HG03442 (cell line): Measurements from ENCODE around the gene VSTM4.

Source experiments
- ATAC-seq: cut with Tn5 transposase; IDR thresholded peaks from one replicate; pipeline ENCODE4 v1.9.1; 2021; ENCODE audit warnings: mild to moderate bottlenecking, moderate library complexity; ENCODE audit not compliant: unreplicated experiment

Gene VSTM4

GRCh38 chr10:49010295-49010694 lies 105.0 kb downstream of the VSTM4 start:
- ATAC-seq, result no peak

DNA sequence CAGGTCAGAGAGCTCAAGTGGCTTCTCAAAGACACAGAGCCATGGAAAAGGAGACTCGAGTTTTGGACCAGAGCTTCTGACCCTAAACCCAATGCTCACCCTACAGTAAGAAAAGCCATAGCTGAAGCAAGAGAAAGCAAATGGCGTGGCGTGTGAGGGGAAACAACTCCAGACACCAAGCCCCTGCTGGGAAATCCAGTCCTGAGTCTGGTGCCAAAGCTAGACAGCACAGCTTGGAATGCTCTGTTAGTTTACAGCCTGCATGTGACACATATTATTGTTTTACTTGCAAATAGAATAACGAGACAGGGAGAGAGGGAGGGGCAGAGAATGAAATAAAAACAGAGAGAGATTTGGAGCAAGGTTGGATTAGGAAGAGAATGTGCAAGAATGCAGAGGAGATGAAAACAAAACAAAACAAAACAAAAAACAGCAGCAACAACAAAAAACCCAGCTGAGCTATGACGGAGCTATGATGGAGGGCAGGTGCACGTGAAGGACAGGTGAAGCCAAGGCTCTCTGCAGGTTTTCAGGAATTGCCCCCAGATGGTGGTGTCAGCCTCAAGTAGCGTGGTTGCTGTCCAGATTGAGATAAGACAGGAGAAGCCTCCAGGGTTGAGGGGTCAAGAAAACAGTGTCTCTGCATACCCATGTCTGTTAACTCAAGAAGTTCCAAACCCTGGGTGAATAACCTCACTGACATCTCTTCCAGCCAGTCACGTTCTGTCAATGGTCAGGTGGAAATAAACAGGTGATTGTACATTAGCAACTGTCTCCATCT lies 105.9 kb downstream of the VSTM4 start:
- no peak for ATAC-seq

- no peak for ATAC-seq
Observed at GRCh38 chr10:49008505-49009198, 106.7 kb downstream of the VSTM4 start.

DNA sequence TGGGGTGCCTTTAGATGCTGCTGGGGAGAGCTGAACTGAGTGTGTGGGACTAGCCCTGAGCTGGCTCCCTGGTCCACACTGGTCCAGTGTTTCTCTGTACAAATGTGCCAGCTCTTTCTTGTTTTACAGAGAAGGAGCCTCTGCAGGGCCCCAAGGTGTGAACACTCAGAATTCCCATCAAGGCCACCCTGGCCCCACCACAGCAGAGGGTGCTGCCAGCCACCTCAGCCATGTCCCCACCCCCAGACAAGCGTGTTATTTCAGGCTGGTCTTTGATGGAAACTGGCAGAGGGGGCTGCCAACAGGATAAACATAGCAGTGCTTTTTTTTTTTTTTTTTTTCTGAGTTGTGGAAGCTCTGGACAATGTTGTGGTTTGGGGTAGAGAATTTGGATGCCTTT lies 107.2 kb downstream of the VSTM4 start:
- ATAC-seq, result no peak

DNA sequence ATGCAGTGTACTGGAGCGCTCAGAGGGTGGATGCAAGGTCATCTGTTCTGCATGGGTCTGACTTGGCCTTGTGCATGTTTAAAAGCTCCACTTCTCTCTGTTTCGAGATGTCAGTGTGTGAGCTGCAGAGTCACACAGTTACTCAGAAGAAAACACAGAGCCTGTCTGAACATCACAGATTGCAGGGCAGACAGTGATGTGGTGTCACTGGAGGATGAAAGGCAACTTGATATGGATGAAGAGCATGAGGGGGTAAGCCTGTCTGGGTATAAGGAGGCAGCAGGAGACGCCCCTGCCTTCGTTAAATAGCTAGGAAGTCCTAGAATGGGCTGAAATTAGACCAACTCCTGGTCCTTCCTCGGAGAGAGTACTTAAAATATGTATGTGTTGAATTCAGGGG lies 108.2 kb downstream of the VSTM4 start:
- no peak for ATAC-seq

- ATAC-seq, result no peak
Observed at GRCh38 chr10:49005270-49005669, 110.1 kb downstream of the VSTM4 start.

- no peak for ATAC-seq
Observed at GRCh38 chr10:49001870-49002672, 113.3 kb downstream of the VSTM4 start.

DNA sequence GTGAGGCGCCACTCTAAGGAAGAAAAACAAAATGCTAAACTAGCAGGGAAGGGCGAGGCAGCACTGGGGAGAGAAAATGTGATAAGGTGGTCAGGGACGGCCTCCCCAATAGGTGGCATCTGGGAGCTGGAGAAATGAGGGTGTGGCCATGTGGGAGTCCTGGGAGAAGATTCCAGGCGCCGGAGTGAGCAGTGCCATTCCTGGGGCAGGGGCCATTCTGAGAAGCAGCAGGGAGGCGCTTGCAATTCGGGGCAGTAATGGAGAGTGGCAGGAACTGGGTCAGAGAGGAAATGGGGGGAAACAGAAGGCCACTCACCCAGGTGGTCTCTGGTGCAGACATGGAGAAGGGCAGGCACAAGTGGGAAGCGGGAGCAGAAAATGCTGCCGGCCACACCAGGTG lies 113.9 kb downstream of the VSTM4 start:
- no peak for ATAC-seq

- ATAC-seq, result no peak
Observed at GRCh38 chr10:49000437-49001398, 114.6 kb downstream of the VSTM4 start.

DNA sequence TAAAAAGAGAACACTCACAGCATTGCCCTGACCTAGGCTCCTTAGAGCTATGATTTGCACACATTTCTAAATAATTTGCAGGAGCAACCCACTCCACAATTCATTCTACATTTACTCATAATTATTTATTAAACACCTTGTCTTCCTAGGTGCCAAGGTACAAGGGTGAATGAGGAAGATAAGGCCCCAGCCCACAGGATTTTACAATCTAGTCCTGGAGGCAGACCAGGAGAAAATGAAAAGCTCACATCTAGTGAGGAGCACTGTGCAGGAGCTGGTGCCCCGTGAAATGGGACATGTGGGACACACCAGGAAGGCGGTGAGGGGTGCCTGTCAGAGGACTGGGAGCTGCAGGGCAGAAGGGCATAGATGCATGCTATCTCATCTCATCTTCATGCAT lies 116.0 kb downstream of the VSTM4 start:
- no peak for ATAC-seq

GRCh38 chr10:48996329-48996728 lies 119.0 kb downstream of the VSTM4 start:
- no peak for ATAC-seq

- no peak for ATAC-seq
Observed at GRCh38 chr10:48993627-48994026, 121.7 kb downstream of the VSTM4 start.

DNA sequence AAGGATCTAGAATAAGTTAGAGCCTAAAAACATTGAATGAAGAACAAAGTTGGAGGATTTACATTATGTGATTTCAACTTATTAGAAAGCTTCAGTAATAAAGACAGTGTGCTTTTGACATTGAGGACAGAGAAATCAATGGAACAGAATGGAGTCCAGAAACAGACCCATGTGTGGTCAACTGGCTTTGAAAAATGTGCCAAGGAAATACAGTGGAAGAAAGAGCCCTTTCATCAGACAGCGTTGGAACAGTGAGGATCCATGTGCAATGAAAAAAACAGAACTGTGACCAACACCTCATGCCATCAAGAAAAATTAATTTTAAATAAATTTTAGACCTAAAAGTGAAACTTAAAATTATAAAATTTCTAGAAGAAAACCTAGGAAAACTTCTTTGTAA lies 125.1 kb downstream of the VSTM4 start:
- ATAC-seq, result no peak

- ATAC-seq, result no peak
Observed at GRCh38 chr10:48985621-48986158, 129.6 kb downstream of the VSTM4 start.

DNA sequence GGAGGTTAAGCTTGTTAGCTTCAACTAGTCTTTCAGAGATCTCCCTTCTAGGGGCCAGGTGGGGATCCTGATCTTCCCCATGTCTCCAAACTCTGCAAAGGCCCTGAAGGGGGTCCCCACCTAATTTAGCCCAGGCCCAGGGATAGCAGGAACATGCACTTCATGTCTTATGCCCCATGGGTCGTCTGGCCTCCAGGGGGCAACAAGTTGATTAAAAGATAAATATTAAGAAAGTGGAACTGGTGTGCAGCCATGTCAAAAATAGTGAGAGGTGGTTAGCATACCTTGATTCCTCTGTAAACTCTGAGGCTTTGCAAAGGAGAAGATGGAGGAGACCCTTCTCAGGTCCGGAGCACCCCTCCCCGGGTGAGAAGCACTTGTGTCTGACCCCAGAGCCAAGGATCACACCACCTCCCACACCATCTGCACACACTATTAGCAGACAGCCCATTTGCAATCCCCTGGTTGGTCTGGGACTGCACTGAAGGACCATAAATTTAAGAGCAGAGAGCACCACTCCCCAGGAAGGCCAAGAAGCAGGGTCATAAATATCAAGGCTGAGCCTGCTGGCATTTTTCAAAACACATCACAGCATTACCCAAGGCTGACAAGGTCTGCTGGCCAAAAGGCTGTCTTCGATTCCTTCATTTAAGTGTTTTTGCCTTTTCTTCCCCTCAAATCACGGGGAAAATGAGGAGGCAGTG lies 131.5 kb downstream of the VSTM4 start:
- no peak for ATAC-seq

GRCh38 chr10:48982584-48982983 lies 132.7 kb downstream of the VSTM4 start:
- ATAC-seq, result no peak

DNA sequence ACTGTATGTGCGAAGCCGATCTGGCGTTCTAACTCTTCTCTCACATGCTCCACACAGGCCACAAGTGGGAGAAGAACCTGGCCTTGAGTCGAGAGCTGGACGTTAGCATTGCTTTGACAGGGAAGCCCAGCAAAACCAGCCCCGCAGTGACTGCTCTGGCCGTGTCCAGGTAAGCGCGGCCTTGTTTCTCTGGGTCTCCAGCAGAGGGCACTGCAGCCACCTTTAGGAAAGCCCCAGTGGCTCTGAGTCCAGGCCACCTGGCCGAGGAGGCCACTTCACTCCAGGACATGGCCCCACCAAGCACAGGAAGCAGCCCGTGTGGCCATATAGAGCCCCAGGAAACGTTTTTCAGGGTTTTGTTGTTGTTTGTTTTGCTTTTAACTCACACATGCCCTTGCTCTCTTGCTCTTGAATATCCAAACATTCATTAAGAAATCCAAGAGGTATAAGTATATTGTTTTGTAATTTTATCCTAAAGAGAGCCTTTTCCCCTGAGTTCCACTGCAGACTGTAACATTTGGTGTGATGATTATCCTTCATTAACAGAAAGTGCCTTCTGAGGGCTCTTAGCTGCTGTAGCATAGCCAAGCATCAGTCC lies 133.9 kb downstream of the VSTM4 start:
- no peak for ATAC-seq

GRCh38 chr10:48978318-48978717 lies 137.0 kb downstream of the VSTM4 start:
- no peak for ATAC-seq

DNA sequence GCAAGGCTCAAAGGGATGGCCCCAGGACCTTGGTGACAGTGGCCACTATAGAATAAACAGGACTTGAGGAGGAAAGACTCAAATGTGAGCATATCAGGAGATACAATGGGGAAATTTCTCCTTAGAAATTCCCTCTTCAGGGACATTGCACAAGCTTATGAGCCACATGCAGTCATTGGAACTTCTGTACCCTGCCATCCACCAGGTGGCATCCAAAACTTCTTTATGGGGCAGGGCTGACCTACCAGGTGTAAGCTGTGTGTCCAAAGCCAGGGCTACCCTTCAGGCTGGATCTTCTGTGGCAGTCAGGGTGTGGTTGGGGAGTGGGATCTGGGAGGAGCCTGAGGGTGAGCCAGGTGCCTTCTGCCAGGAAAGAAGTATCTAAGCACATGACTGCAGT lies 139.1 kb downstream of the VSTM4 start:
- ATAC-seq, result no peak
